MCF 10A (cell line): ENCODE data around the gene WDR45. TPM values are rescaled to one million over a fixed set of nuclear protein-coding genes. Genes with fewer than 3 reads are reported as not detected.
A peak's percentile ranks its signal among the peaks of the same experiment; 100 is the strongest.

Experiments
- BruUV-seq: library from RNA; stranded (reverse); fragments of 400-500 nt; replicated peaks from 2 replicates; lab custom pipeline; 2021; lab: Mats Ljungman, UMichigan
- CTCF ChIA-PET: fragments of 300-600 bp; sonication (Branson Sonifier 250); formaldehyde crosslinking; extraction: SDS; loops from one replicate; lab custom pipeline; 2021; ENCODE audit warnings: antibody characterized with exemption, inconsistent platforms; lab: Yijun Ruan, JAX
- POLR2A ChIA-PET: fragments of 300-600, 350-650 bp; sonication (Branson Sonifier 250); formaldehyde crosslinking; extraction: SDS; loops from one replicate; lab custom pipeline; 2020; ENCODE audit warnings: antibody characterized with exemption, inconsistent platforms; lab: Yijun Ruan, JAX
- DNase-seq: peaks from one replicate; pipeline ENCODE4 v3.0.0-alpha.2; 2018; ENCODE audit not compliant: unreplicated experiment
- H3K27ac Mint-ChIP-seq: one replicate; pipeline ENCODE4 v1.8.0; 2022; ENCODE audit warnings: mild to moderate bottlenecking, low read depth, mixed read lengths; ENCODE audit not compliant: unreplicated experiment
- H3K27me3 Mint-ChIP-seq: one replicate; pipeline ENCODE4 v1.8.0; 2022; ENCODE audit warnings: mixed read lengths; ENCODE audit not compliant: insufficient read depth, unreplicated experiment
- H3K36me3 Mint-ChIP-seq: one replicate; pipeline ENCODE4 v1.8.0; 2022; ENCODE audit warnings: mild to moderate bottlenecking, moderate library complexity, mixed read lengths; ENCODE audit not compliant: insufficient read depth, unreplicated experiment
- H3K4me1 Mint-ChIP-seq: one replicate; pipeline ENCODE4 v1.8.0; 2022; ENCODE audit warnings: mixed read lengths; ENCODE audit not compliant: insufficient read depth, unreplicated experiment
- H3K4me3 Mint-ChIP-seq: one replicate; pipeline ENCODE4 v1.8.0; 2022; ENCODE audit warnings: mild to moderate bottlenecking, moderate library complexity, mixed read lengths; ENCODE audit not compliant: unreplicated experiment
- H3K9me3 Mint-ChIP-seq: one replicate; pipeline ENCODE4 v1.8.0; 2022; ENCODE audit warnings: mixed read lengths; ENCODE audit not compliant: unreplicated experiment
- CTCF ChIP-seq: fragments of 200-600 bp; IDR thresholded peaks from one replicate; pipeline ENCODE4 v1.8.0; 2022; ENCODE audit warnings: antibody characterized with exemption, mild to moderate bottlenecking; ENCODE audit not compliant: unreplicated experiment
- intact Hi-C: fragments of 100-400 bp; cut with micrococcal nuclease; formaldehyde crosslinking; loops from 2 replicates; pipeline ENCODE4 v1.14.1; 2022
- total RNA-seq: library from RNA; stranded (reverse); gene quantifications from 2 replicates; pipeline ENCODE4 v1.2.3, GENCODE V29; 2022

WDR45 gene
- total RNA-seq, 1 experiment from 2014 or later: 93.0 TPM

- no peak for TF ChIP-seq CTCF
- ChIA-PET CTCF (interaction anchor here (1.5 kb wide), 1 partner anchor 11 kb away, joined by 4 read pairs; the partner anchor contains the start of gene GPKOW), POLR2A (no interaction called here)
- Mint-ChIP-seq H3K9me3 (no peaks in the 10 kb centered on the region), H3K27me3 (no peaks in the 10 kb centered on the region), H3K4me1 (no peaks in the 10 kb centered on the region), H3K36me3 (peaks cover 43% of the 10 kb centered on the region), H3K4me3 (no peak overlapping the region), H3K27ac (no peak overlapping the region)
- no peak for DNase-seq
- no TSS peak for BruUV-seq
- intact Hi-C loops: no loop called here
Observed at GRCh38 chrX:49111791-49112190, 32.1 kb upstream of the WDR45 start.

- Mint-ChIP-seq H3K4me3 (no peak overlapping the region), H3K27me3 (no peaks in the 10 kb centered on the region), H3K9me3 (no peaks in the 10 kb centered on the region), H3K27ac (no peak overlapping the region), H3K4me1 (no peaks in the 10 kb centered on the region), H3K36me3 (peaks cover 29% of the 10 kb centered on the region)
- intact Hi-C loops: no loop called here
- BruUV-seq: no TSS peak
- no peak for DNase-seq
- CTCF ChIA-PET: interaction anchor here (0.6 to 1.5 kb wide), 3 partner anchors 13 to 727 kb away, joined by 3 to 4 read pairs (median 3); partner anchors contain the start of gene GPKOW
- TF ChIP-seq CTCF: no peak
- POLR2A ChIA-PET: no interaction called here
Observed at GRCh38 chrX:49110417-49110816, 30.7 kb upstream of the WDR45 start.

- BruUV-seq: no TSS peak
- Mint-ChIP-seq H3K27me3 (no peaks in the 10 kb centered on the region), H3K27ac (no peak overlapping the region), H3K4me1 (no peaks in the 10 kb centered on the region), H3K9me3 (no peaks in the 10 kb centered on the region), H3K36me3 (peaks cover 16% of the 10 kb centered on the region), H3K4me3 (no peak overlapping the region)
- TF ChIP-seq CTCF: no peak
- POLR2A ChIA-PET: no interaction called here
- CTCF ChIA-PET: no interaction called here
- intact Hi-C loops: no loop called here
- DNase-seq: no peak
Observed at GRCh38 chrX:49108641-49109040, 29.0 kb upstream of the WDR45 start.

- H3K9me3 Mint-ChIP-seq: no peaks in the 10 kb centered on the region
- BruUV-seq: no TSS peak
- no peak overlapping the region for H3K27ac Mint-ChIP-seq
- intact Hi-C loops: no loop called here
- peak; percentile 40 for DNase-seq
- H3K4me3 Mint-ChIP-seq: no peak overlapping the region
- no peaks in the 10 kb centered on the region for H3K27me3 Mint-ChIP-seq
- peaks cover 5% of the 10 kb centered on the region for H3K36me3 Mint-ChIP-seq
- POLR2A ChIA-PET: no interaction called here
- no peaks in the 10 kb centered on the region for H3K4me1 Mint-ChIP-seq
- TF ChIP-seq CTCF: peak; percentile 28
- CTCF ChIA-PET: interaction anchor here (0.8 to 0.9 kb wide), 2 partner anchors 13 to 101 kb away, joined by 3 to 4 read pairs; no protein-coding TSS in a partner anchor
Observed at GRCh38 chrX:49106930-49107329, 27.2 kb upstream of the WDR45 start.
